Right lobe of liver (tissue), 4 donors: ENCODE measurements around the gene ARVCF.

Source experiments
- CTCF ChIP-seq, 4 donors: fragments of 200-600 bp in 3 of 4; fragments of 450-650 bp in 1 of 4; IDR thresholded peaks; one replicate each; pipeline versions ENCODE4 v1.5.1 to v1.8.0; 2016 to 2022; ENCODE audit warnings: antibody characterized with exemption in 4 of 4, mild to moderate bottlenecking in 2 of 4
- POLR2A ChIP-seq: fragments of 450-650 bp; IDR thresholded peaks from one replicate; pipeline ENCODE4 v1.6.1; 2017; ENCODE audit warnings: antibody characterized with exemption, mild to moderate bottlenecking
- donor health status: DM: no; HTN: no; CAD: no.
- donor health status: DM: no; HTN: no; CAD: no.
- donor health status: DM: no; HTN: yes; CAD: no.

- TF ChIP-seq CTCF (IDR thresholded peaks at IDR 0.05) (no peak), POLR2A (no peak)
Observed at GRCh38 chr22:20003304-20003703, 13.3 kb downstream of the ARVCF start.
